Measurements from ENCODE around the gene IFNGR2.
"Not testable (repeated sequence)": the region's sequence is repeated elsewhere in the genome, so short reads cannot be mapped to it uniquely, and the experiment has no call there.

Gene IFNGR2

GRCh38 chr21:33377221-33377920 is 25.8 kb upstream of the IFNGR2 start:
- no peak for DNase-seq (ENCODE audit: low spot score)

GRCh38 chr21:33378081-33378480 is 25.1 kb upstream of the IFNGR2 start:
- DNase-seq (ENCODE audit: low spot score), result no peak

GRCh38 chr21:33379934-33380333 is 23.3 kb upstream of the IFNGR2 start:
- DNase-seq (ENCODE audit: low spot score), result not testable (repeated sequence)

- DNase-seq (ENCODE audit: low spot score), result peak; percentile 89
These were observed 22.7 kb upstream of the IFNGR2 start for GRCh38 chr21:33380483-33380998.

- not testable (repeated sequence) for DNase-seq (ENCODE audit: low spot score)
These were observed 21.8 kb upstream of the IFNGR2 start for GRCh38 chr21:33381381-33381780.

- DNase-seq (ENCODE audit: low spot score), result peak; percentile 65
These were observed 19.9 kb upstream of the IFNGR2 start for GRCh38 chr21:33383056-33383888.

GRCh38 chr21:33384841-33385331 is 18.3 kb upstream of the IFNGR2 start:
- DNase-seq (ENCODE audit: low spot score), result peak; percentile 62

- no peak for DNase-seq (ENCODE audit: low spot score)
These were observed 16.9 kb upstream of the IFNGR2 start for GRCh38 chr21:33386222-33386784.

- DNase-seq (ENCODE audit: low spot score), result no peak
These were observed 15.9 kb upstream of the IFNGR2 start for GRCh38 chr21:33387294-33387693.

- no peak for DNase-seq (ENCODE audit: low spot score)
These were observed 15.0 kb upstream of the IFNGR2 start for GRCh38 chr21:33388188-33388587.

GRCh38 chr21:33390479-33390878 is 12.7 kb upstream of the IFNGR2 start:
- DNase-seq (ENCODE audit: low spot score), result no peak

- no peak for DNase-seq (ENCODE audit: low spot score)
These were observed 11.6 kb upstream of the IFNGR2 start for GRCh38 chr21:33391656-33392055.

- no peak for DNase-seq (ENCODE audit: low spot score)
These were observed 10.8 kb upstream of the IFNGR2 start for GRCh38 chr21:33392284-33392985.

GRCh38 chr21:33393348-33393747 is 9.9 kb upstream of the IFNGR2 start:
- no peak for DNase-seq (ENCODE audit: low spot score)

GRCh38 chr21:33394260-33394659 is 9.0 kb upstream of the IFNGR2 start:
- no peak for DNase-seq (ENCODE audit: low spot score)

GRCh38 chr21:33395891-33396331 is 7.3 kb upstream of the IFNGR2 start:
- no peak for DNase-seq (ENCODE audit: low spot score)

GRCh38 chr21:33396436-33396835 is 6.8 kb upstream of the IFNGR2 start:
- no peak for DNase-seq (ENCODE audit: low spot score)

- DNase-seq (ENCODE audit: low spot score), result no peak
These were observed 6.3 kb upstream of the IFNGR2 start for GRCh38 chr21:33396951-33397350.

GRCh38 chr21:33397717-33398116 is 5.5 kb upstream of the IFNGR2 start:
- no peak for DNase-seq (ENCODE audit: low spot score)

- DNase-seq (ENCODE audit: low spot score), result no peak
These were observed 4.9 kb upstream of the IFNGR2 start for GRCh38 chr21:33398361-33398760.

- DNase-seq (ENCODE audit: low spot score), result no peak
These were observed 1.6 kb upstream of the IFNGR2 start for GRCh38 chr21:33401630-33401992.
